Esophagus muscularis mucosa (tissue), 4 donors: ENCODE measurements around the gene SPRYD7.

Source experiments
- CTCF ChIP-seq, 3 experiments: fragments of 200-600 bp in 2 of 3; fragments of 450-650 bp in 1 of 3; sonication (generic) in 2 of 3; IDR thresholded peaks; one replicate each; pipeline ENCODE4 v1.5.1; 2017 to 2019; ENCODE audit warnings: antibody characterized with exemption in 3 of 3, mild to moderate bottlenecking in 2 of 3, moderate library complexity in 1 of 3
- EP300 ChIP-seq: sonication (generic); formaldehyde crosslinking; IDR thresholded peaks from one replicate; pipeline ENCODE4 v1.6.1; 2017; ENCODE audit warnings: antibody characterized with exemption
- POLR2A ChIP-seq: fragments of 450-650 bp; IDR thresholded peaks from one replicate; pipeline ENCODE4 v1.6.1; 2017; ENCODE audit warnings: antibody characterized with exemption, moderate library complexity, mild to moderate bottlenecking, low read depth
- POLR2AphosphoS5 ChIP-seq, 2 donors: sonication (generic); formaldehyde crosslinking; IDR thresholded peaks; one replicate each; pipeline ENCODE4 v1.6.1; 2017; ENCODE audit warnings: antibody characterized with exemption in 2 of 2

DNA sequence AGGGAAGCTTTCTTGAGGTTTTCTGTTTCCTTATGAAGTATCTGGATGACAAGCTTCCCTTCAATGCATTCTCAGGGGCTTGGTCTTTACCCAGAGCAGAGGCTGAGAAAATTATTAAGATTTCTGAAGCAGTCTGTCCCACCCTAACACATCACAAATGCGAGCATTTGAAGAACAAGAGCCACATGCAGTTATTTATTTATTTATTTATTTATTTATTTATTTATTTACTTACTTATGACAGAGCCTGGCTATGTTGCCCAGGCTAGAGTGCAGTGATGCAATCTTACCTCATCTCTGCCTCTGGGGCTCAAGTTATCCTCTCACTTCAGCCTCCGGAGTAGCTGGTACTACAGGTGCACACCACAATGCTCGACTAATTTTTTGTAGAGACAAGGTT, 38.4 kb downstream of the SPRYD7 start:
- TF ChIP-seq CTCF (IDR thresholded peaks at IDR 0.05) (no peak), POLR2AphosphoS5 (IDR thresholded peaks at IDR 0.05) (no peak), POLR2A (no peak), EP300 (no peak)
